HFFc6 (cell line): ENCODE data around the gene PPP2R2B. TPM values are rescaled to one million over a fixed set of nuclear protein-coding genes. Genes with fewer than 3 reads are reported as not detected.

ENCODE experiments used
- DNase-seq: peaks from one replicate; pipeline ENCODE4 v3.0.0-alpha.2; 2018
- H3K27ac Mint-ChIP-seq: 2 replicates; pipeline ENCODE4 v1.8.0; 2020; ENCODE audit warnings: mild to moderate bottlenecking, mixed read lengths
- H3K27me3 Mint-ChIP-seq: 2 replicates; pipeline ENCODE4 v1.8.0; 2021; ENCODE audit warnings: mild to moderate bottlenecking, moderate library complexity, mixed read lengths; ENCODE audit not compliant: insufficient read depth
- H3K36me3 Mint-ChIP-seq: 2 replicates; pipeline ENCODE4 v1.8.0; 2021; ENCODE audit warnings: low read depth, mixed read lengths
- H3K4me1 Mint-ChIP-seq: 2 replicates; pipeline ENCODE4 v1.8.0; 2020; ENCODE audit warnings: low read depth, mixed read lengths
- H3K4me3 Mint-ChIP-seq: 2 replicates; pipeline ENCODE4 v1.8.0; 2020; ENCODE audit warnings: mild to moderate bottlenecking, moderate library complexity, mixed read lengths
- H3K9me3 Mint-ChIP-seq: 2 replicates; pipeline ENCODE4 v1.8.0; 2020; ENCODE audit warnings: mild to moderate bottlenecking, mixed read lengths
- total RNA-seq, 6 experiments: library from RNA; stranded (reverse); fragmentation: NEBNext Ultra II Directional; extraction: Animal tissue kit (Norgen Biotek cat#: 25700); gene quantifications; 2 replicates in 1 of 6; 3 replicates in 5 of 6; pipeline ENCODE4 v1.2.3, GENCODE V29; 2021
- TF ChIP-seq, protein P1 (sequence below): fragments of 200-600 bp; sonication (generic); IDR thresholded peaks from 2 replicates; pipeline ENCODE4 v1.5.0; 2021; ENCODE audit warnings: antibody characterized with exemption, mild to moderate bottlenecking

The PPP2R2B gene
- total RNA-seq, 6 experiments from 2014 or later, result not detected

DNA sequence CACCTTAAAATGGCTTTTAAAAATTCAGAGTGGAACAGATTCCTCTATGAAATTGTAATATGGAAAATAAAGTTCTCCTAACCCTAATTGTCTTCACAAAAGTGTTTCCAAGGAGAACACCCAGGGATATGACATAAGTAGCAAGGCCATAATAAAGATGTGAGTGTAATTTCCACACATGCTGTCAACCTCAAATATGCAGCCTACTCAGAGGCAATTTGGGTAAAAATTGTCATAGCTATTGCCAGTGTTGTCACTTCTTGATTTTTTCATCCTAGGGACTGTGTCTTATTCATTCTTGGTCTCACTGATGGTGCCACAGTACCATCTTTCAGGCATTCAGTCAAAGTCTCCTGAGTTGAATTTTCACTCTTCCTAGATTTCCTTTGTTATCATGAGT, 100.3 kb downstream of the PPP2R2B start:
- peaks cover 13% of the 10 kb centered on the region for H3K9me3 Mint-ChIP-seq
- no peak overlapping the region for H3K4me3 Mint-ChIP-seq
- H3K27me3 Mint-ChIP-seq, result no peaks in the 10 kb centered on the region
- no peaks in the 10 kb centered on the region for H3K36me3 Mint-ChIP-seq
- no peak overlapping the region for H3K27ac Mint-ChIP-seq
- DNase-seq, result no peak
- no peaks in the 10 kb centered on the region for H3K4me1 Mint-ChIP-seq
- TF ChIP-seq, protein P1, sequence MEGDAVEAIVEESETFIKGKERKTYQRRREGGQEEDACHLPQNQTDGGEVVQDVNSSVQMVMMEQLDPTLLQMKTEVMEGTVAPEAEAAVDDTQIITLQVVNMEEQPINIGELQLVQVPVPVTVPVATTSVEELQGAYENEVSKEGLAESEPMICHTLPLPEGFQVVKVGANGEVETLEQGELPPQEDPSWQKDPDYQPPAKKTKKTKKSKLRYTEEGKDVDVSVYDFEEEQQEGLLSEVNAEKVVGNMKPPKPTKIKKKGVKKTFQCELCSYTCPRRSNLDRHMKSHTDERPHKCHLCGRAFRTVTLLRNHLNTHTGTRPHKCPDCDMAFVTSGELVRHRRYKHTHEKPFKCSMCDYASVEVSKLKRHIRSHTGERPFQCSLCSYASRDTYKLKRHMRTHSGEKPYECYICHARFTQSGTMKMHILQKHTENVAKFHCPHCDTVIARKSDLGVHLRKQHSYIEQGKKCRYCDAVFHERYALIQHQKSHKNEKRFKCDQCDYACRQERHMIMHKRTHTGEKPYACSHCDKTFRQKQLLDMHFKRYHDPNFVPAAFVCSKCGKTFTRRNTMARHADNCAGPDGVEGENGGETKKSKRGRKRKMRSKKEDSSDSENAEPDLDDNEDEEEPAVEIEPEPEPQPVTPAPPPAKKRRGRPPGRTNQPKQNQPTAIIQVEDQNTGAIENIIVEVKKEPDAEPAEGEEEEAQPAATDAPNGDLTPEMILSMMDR, result no peak

DNA sequence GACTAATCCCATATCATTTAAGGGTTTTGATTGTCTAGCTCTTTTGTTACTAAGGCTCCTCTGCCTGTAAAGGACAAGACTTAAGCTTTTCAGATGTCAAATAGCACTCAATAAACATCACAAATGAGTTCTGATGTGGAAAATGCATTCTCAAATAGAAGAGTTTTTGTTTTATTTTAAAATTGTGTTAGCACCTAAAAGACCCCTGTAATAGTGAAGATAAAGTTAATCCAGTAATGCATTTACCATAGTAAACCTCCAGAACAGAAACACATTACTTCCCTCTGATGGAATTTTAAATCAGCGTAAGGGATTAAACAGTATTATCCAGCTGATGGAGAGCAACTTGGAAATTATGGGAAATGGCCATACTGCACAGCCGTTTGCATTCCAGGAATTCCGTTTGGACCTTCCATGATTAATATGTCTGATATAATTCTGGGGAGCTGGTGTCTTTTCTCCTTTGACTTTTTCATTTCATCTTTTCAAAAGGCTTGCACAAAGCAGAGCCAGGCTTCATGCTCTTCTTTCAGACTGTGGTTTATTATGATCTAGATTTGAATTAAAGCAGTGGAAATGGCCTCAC, 105.6 kb downstream of the PPP2R2B start:
- no peak overlapping the region for H3K4me3 Mint-ChIP-seq
- no peaks in the 10 kb centered on the region for H3K36me3 Mint-ChIP-seq
- no peak for DNase-seq
- no peak overlapping the region for H3K27ac Mint-ChIP-seq
- H3K27me3 Mint-ChIP-seq, result no peaks in the 10 kb centered on the region
- H3K9me3 Mint-ChIP-seq, result peaks cover 6% of the 10 kb centered on the region
- TF ChIP-seq, protein P1, result no peak
- H3K4me1 Mint-ChIP-seq, result no peaks in the 10 kb centered on the region

DNA sequence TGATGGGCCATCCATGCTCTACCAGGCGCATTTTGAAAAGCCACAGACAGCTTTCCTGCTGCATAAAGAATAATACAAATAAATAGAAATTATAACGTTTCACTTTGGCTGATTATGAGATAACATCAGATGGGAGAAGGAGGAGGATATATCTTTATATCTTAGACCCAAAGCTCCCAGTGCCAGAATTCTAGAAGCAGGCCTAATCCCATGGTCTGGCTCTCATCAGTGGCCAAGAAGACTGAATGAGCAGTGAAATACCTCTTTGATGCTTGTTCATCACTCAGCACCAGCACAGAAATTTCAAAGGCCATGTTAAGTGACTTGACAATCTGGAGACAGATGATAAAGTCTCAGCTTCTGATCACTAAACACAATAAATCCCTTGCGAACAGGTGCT, 107.6 kb downstream of the PPP2R2B start:
- DNase-seq, result no peak
- no peaks in the 10 kb centered on the region for H3K36me3 Mint-ChIP-seq
- H3K9me3 Mint-ChIP-seq, result peaks cover 6% of the 10 kb centered on the region
- TF ChIP-seq, protein P1, result no peak
- H3K27ac Mint-ChIP-seq, result no peak overlapping the region
- no peaks in the 10 kb centered on the region for H3K4me1 Mint-ChIP-seq
- no peak overlapping the region for H3K4me3 Mint-ChIP-seq
- H3K27me3 Mint-ChIP-seq, result no peaks in the 10 kb centered on the region

DNA sequence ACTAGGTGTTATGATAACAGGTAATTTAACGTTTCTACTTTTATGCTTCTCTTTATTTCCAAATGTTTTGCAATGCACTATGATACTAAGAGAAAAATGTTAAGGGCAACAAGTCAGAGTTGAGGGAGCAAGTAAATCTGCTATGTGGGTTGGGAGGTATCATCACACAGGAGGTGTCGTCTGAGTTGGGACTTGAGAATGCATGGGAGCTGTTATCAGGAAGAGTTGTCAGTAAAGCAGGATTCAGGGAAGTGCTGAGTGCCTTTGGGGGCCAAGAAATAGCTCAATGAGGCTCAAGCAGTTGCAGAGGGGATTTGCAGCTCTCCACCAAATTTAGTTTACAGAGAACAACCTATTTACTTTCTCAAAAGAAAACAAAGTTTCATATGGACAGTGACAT, 108.0 kb downstream of the PPP2R2B start:
- TF ChIP-seq, protein P1, result no peak
- H3K9me3 Mint-ChIP-seq, result peaks cover 6% of the 10 kb centered on the region
- no peaks in the 10 kb centered on the region for H3K4me1 Mint-ChIP-seq
- no peaks in the 10 kb centered on the region for H3K27me3 Mint-ChIP-seq
- no peak overlapping the region for H3K4me3 Mint-ChIP-seq
- H3K36me3 Mint-ChIP-seq, result no peaks in the 10 kb centered on the region
- no peak for DNase-seq
- H3K27ac Mint-ChIP-seq, result no peak overlapping the region

DNA sequence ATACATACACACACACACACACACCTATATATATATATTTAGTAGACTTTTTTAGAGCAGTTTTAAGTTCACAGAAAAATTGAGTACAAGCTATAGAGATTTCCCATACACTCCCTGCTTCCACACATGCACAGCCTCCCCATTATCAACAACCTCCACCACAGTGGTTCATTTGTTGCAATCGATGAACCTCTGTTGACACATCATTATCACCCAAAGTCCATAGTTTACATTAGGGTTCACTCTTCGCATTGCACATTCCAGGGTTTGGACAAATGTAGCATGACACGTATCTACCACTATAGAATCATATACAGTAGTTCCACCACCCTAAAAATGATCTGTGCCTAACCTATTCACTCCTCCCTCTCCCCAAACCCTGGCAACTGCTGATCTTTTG, 111.0 kb downstream of the PPP2R2B start:
- Mint-ChIP-seq H3K36me3 (no peaks in the 10 kb centered on the region), H3K4me3 (no peak overlapping the region), H3K4me1 (no peaks in the 10 kb centered on the region), H3K27ac (no peak overlapping the region), H3K27me3 (no peaks in the 10 kb centered on the region; the same call in 1 of the 2 replicates), H3K9me3 (peaks cover 6% of the 10 kb centered on the region)
- TF ChIP-seq, protein P1, result no peak
- DNase-seq, result no peak

DNA sequence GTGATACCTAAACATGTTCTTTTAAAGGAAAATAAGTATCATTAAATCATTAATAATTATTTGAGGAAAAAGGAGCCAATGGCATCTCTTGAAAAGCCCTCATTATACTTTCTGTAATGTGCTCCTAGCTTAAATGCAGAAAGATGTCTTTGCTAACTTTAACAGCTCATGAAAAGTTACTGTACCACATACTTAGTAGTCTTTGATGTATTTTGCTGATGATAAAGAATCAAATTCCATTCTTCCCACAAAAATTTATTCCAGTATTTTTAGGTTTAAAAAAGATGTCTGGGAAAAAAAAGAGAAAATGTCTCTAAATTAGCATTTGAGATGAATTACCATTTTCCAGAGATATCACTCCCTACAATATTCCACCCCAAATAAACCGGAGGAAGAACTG, 112.5 kb downstream of the PPP2R2B start:
- H3K4me3 Mint-ChIP-seq, result no peak overlapping the region
- no peaks in the 10 kb centered on the region for H3K36me3 Mint-ChIP-seq
- TF ChIP-seq, protein P1, result no peak
- DNase-seq, result no peak
- peaks cover 10% of the 10 kb centered on the region for H3K9me3 Mint-ChIP-seq
- no peak overlapping the region for H3K27ac Mint-ChIP-seq
- no peaks in the 10 kb centered on the region for H3K4me1 Mint-ChIP-seq
- no peaks in the 10 kb centered on the region; the same call in 1 of the 2 replicates for H3K27me3 Mint-ChIP-seq
